PC-9 (cell line): Measurements from ENCODE around the gene SEC62. TPM values are rescaled to one million over a fixed set of nuclear protein-coding genes. Genes with fewer than 3 reads are reported as not detected.
A peak's percentile ranks its signal among the peaks of the same experiment; 100 is the strongest.

Source experiments
- BruUV-seq: library from RNA; stranded (reverse); fragments of 400-500 nt; replicated peaks from 2 replicates; lab custom pipeline; 2021; lab: Mats Ljungman, UMichigan
- CTCF ChIA-PET: fragments of 300-600 bp; sonication (Branson Sonifier 250); formaldehyde crosslinking; loops from one replicate; lab custom pipeline; 2022; ENCODE audit warnings: antibody characterized with exemption; lab: Charles Lee
- POLR2A ChIA-PET: fragments of 300-600 bp; sonication (Branson Sonifier 250); formaldehyde crosslinking; loops from one replicate; lab custom pipeline; 2022; ENCODE audit warnings: antibody characterized with exemption; ENCODE audit not compliant: unreplicated experiment; lab: Charles Lee
- DNase-seq, 2 experiments: peaks; one replicate each; pipeline versions ENCODE4 v3.0.0 to v3.0.0-alpha.2; 2015 to 2022; ENCODE audit warnings: mixed read lengths in 1 of 2
- H2AFZ ChIP-seq: fragments of 200-600 bp; sonication (generic); 2 replicates; pipeline ENCODE4 v1.8.1; 2017; ENCODE audit warnings: antibody characterized with exemption
- H3F3A ChIP-seq: fragments of 200-600 bp; sonication (generic); 2 replicates; pipeline ENCODE4 v1.8.1; 2017; ENCODE audit warnings: antibody characterized with exemption, mild to moderate bottlenecking, low read depth; ENCODE audit not compliant: insufficient read depth
- H3K27ac ChIP-seq: fragments of 200-600 bp; sonication (generic); 2 replicates; pipeline ENCODE4 v1.6.1; 2016; ENCODE audit warnings: mixed run types
- H3K27me3 ChIP-seq: fragments of 200-600 bp; sonication (generic); 2 replicates; pipeline ENCODE4 v1.6.1; 2016; ENCODE audit warnings: low read depth, mixed run types; ENCODE audit not compliant: insufficient read depth
- H3K36me3 ChIP-seq: fragments of 200-600 bp; sonication (generic); 2 replicates; pipeline ENCODE4 v1.6.1; 2016; ENCODE audit warnings: low read depth, mixed run types
- H3K4me1 ChIP-seq: fragments of 200-600 bp; sonication (generic); replicated peaks from 2 replicates; pipeline ENCODE4 v1.6.1; 2016; ENCODE audit warnings: mixed run types; ENCODE audit not compliant: insufficient read depth
- H3K4me2 ChIP-seq: fragments of 200-600 bp; sonication (generic); 2 replicates; pipeline ENCODE4 v1.6.1; 2017; ENCODE audit warnings: mixed run types
- H3K4me3 ChIP-seq: fragments of 200-600 bp; sonication (generic); 2 replicates; pipeline ENCODE4 v1.6.1; 2016; ENCODE audit warnings: mixed run types
- H3K79me2 ChIP-seq: fragments of 200-600 bp; sonication (generic); 2 replicates; pipeline ENCODE4 v1.6.1; 2017; ENCODE audit warnings: low read depth, mixed run types
- H3K9me2 ChIP-seq: fragments of 200-600 bp; sonication (generic); 2 replicates; pipeline ENCODE4 v1.8.1; 2017; ENCODE audit warnings: mild to moderate bottlenecking; ENCODE audit not compliant: insufficient read depth
- H3K9me3 ChIP-seq: fragments of 200-600 bp; sonication (generic); 2 replicates; pipeline ENCODE4 v1.8.1; 2016; ENCODE audit warnings: low read depth; ENCODE audit not compliant: insufficient read depth
- H4K20me1 ChIP-seq: fragments of 200-600 bp; sonication (generic); 2 replicates; pipeline ENCODE4 v1.8.1; 2017; ENCODE audit not compliant: insufficient read depth
- CTCF ChIP-seq: fragments of 200-600 bp; sonication (generic); conservative IDR thresholded peaks from 2 replicates; pipeline ENCODE4 v1.6.1; 2017; ENCODE audit warnings: mixed run types, antibody characterized with exemption, mild to moderate bottlenecking, moderate library complexity
- EZH2 ChIP-seq: fragments of 200-600 bp; sonication (generic); IDR thresholded peaks from 2 replicates; pipeline ENCODE4 v1.8.0; 2017; ENCODE audit warnings: antibody characterized with exemption, low read depth
- intact Hi-C: fragments of 100-400 bp; cut with micrococcal nuclease; formaldehyde crosslinking; loops from one replicate; pipeline ENCODE4 v1.10.0; 2022; ENCODE audit not compliant: unreplicated experiment
- total RNA-seq: library from RNA; stranded (reverse); gene quantifications from 2 replicates; pipeline ENCODE4 v1.2.3, GENCODE V29; 2021

Gene SEC62
- total RNA-seq, 1 experiment from 2014 or later = 99.6 TPM

- POLR2A ChIA-PET = no interaction called here
- CTCF ChIA-PET = interaction anchor here (0.6 kb wide), 1 partner anchor 1547 kb away, joined by 5 read pairs; no protein-coding TSS in a partner anchor
- Histone ChIP-seq H3K36me3 (peaks cover 67% of the 10 kb centered on the region), H3K27me3 (no peaks in the 10 kb centered on the region), H3K4me1 (no peaks in the 10 kb centered on the region), H3K27ac (no peak overlapping the region), H3K9me2 (no peaks in the 10 kb centered on the region), H3F3A (peaks cover 4% of the 10 kb centered on the region; the same call in 1 of the 2 replicates), H4K20me1 (no peaks in the 10 kb centered on the region), H2AFZ (no peak overlapping the region), H3K79me2 (no peaks in the 10 kb centered on the region), H3K4me2 (no peak overlapping the region), H3K4me3 (no peak overlapping the region), H3K9me3 (no peaks in the 10 kb centered on the region)
- BruUV-seq = TSS peak; percentile 88
- intact Hi-C loops = no loop called here
- TF ChIP-seq EZH2 = no peak
- no peak for TF ChIP-seq CTCF
- DNase-seq = no peak
Observed at GRCh38 chr3:169992781-169993180, 26.2 kb downstream of the SEC62 start.

- no peak overlapping the region for H2AFZ ChIP-seq
- H4K20me1 ChIP-seq = no peaks in the 10 kb centered on the region
- TF ChIP-seq CTCF (no peak), EZH2 (no peak)
- peaks cover 9% of the 10 kb centered on the region for H3F3A ChIP-seq
- no TSS peak for BruUV-seq
- intact Hi-C loops = no loop called here
- no peak overlapping the region for H3K4me3 ChIP-seq
- no peak for DNase-seq
- 0 out of 2 replicates have a peak, but pooled peaks cover 2% of the 10 kb centered on the region for H3K4me1 ChIP-seq
- peaks cover 58% of the 10 kb centered on the region for H3K36me3 ChIP-seq
- no peaks in the 10 kb centered on the region for H3K27me3 ChIP-seq
- POLR2A ChIA-PET = no interaction called here
- H3K9me3 ChIP-seq = no peaks in the 10 kb centered on the region
- H3K79me2 ChIP-seq = no peaks in the 10 kb centered on the region
- no peak overlapping the region for H3K4me2 ChIP-seq
- no peaks in the 10 kb centered on the region for H3K9me2 ChIP-seq
- H3K27ac ChIP-seq = no peak overlapping the region
- CTCF ChIA-PET = no interaction called here
Observed at GRCh38 chr3:169993761-169994160, 27.2 kb downstream of the SEC62 start.

- Histone ChIP-seq H2AFZ (no peak overlapping the region), H3K36me3 (peaks cover 40% of the 10 kb centered on the region), H3K27ac (0 out of 2 replicates have a peak overlapping the region, but pooled peaks have one; percentile 3), H3K4me2 (no peak overlapping the region), H3K27me3 (no peaks in the 10 kb centered on the region), H3K79me2 (no peaks in the 10 kb centered on the region), H3K4me3 (no peak overlapping the region), H3K9me3 (no peaks in the 10 kb centered on the region), H3K4me1 (0 out of 2 replicates have a peak, but pooled peaks cover 4% of the 10 kb centered on the region), H3K9me2 (no peaks in the 10 kb centered on the region), H3F3A (peaks cover 6% of the 10 kb centered on the region), H4K20me1 (no peaks in the 10 kb centered on the region)
- TF ChIP-seq CTCF (no peak), EZH2 (no peak)
- POLR2A ChIA-PET = interaction anchor here (0.6 kb wide), 1 partner anchor 227 kb away, joined by 3 read pairs; the partner anchor contains the start of gene ACTRT3
- intact Hi-C loops = loop anchor here (5.0 kb wide), 1 partner anchor 96 kb away; no protein-coding TSS in a partner anchor
- BruUV-seq = no TSS peak
- CTCF ChIA-PET = no interaction called here
- no peak for DNase-seq
Observed at GRCh38 chr3:169996063-169996462, 29.5 kb downstream of the SEC62 start.
